ENCODE measurements around the gene TAAR6. TPM values are rescaled to one million over a fixed set of nuclear protein-coding genes. Genes with fewer than 3 reads are reported as not detected.
"Not testable (repeated sequence)": the region's sequence is repeated elsewhere in the genome, so short reads cannot be mapped to it uniquely, and the experiment has no call there.

Gene TAAR6
- total and polyA plus RNA-seq, 2 of the 4 experiments (the other 2 are of a cell fraction) = not detected

- H4K5ac ChIP-seq (ENCODE audit: low read depth, low read length); H3K79me1 ChIP-seq (ENCODE audit: low read depth in 1 of 2, low read length in 2 of 2); H3K23ac ChIP-seq (ENCODE audit: low read depth, low read length); H3K4ac ChIP-seq (ENCODE audit: low read depth, low read length); H3K4me2 ChIP-seq (ENCODE audit: low read depth, low read length); intact Hi-C loops (cut with micrococcal nuclease); H3K14ac ChIP-seq (replicated peaks; ENCODE audit: low read depth, low read length); H2AK9ac ChIP-seq (replicated peaks; ENCODE audit: low read depth, low read length, poor library complexity); in situ Hi-C loops (cut with MboI; ENCODE audit: low sequenced_read_pairs); H3K56ac ChIP-seq (ENCODE audit: extremely low read depth, insufficient read depth, low read length); H4K20me1 ChIP-seq (ENCODE audit: insufficient read depth, low read length); H3K9me1 ChIP-seq (ENCODE audit: insufficient read depth, low read length); H3K27ac ChIP-seq (ENCODE audit: insufficient read depth, low read length); H3K9ac ChIP-seq (ENCODE audit: low read depth, low read length); H2BK15ac ChIP-seq (ENCODE audit: low read depth, low read length); BruUV-seq (replicated peaks); dilution Hi-C loops (cut with HindIII; ENCODE audit: low sequenced_read_pairs, unreplicated experiment); ATAC-seq (ENCODE audit: low read depth); H2AFZ ChIP-seq (replicated peaks; ENCODE audit: low read length, poor library complexity); DNase-seq; H3K9me3 ChIP-seq (ENCODE audit: control insufficient read depth, insufficient read depth, low read length); H2BK120ac ChIP-seq (ENCODE audit: low read depth, low read length); H2BK20ac ChIP-seq (ENCODE audit: low read depth, low read length); H3K4me3 ChIP-seq (ENCODE audit: insufficient read depth, low read depth, low read length); H2BK5ac ChIP-seq (ENCODE audit: low read depth, low read length, poor library complexity, severe bottlenecking); CTCF ChIA-PET; H3K4me1 ChIP-seq (ENCODE audit: control insufficient read depth, insufficient read depth, low read length); H3K36me3 ChIP-seq (ENCODE audit: control insufficient read depth, insufficient read depth, low read length); H2AK5ac ChIP-seq (ENCODE audit: low read depth, low read length); H4K91ac ChIP-seq (ENCODE audit: insufficient read depth, low read depth, low read length); H4K8ac ChIP-seq (ENCODE audit: low read depth in 2 of 2, low read length in 2 of 2); H3K18ac ChIP-seq (ENCODE audit: low read depth, low read length); POLR2A ChIA-PET (ENCODE audit: unreplicated experiment): not testable (repeated sequence)
- H3K27me3 ChIP-seq (ENCODE audit: control insufficient read depth, insufficient read depth, low read length) = peaks cover 22% of the 10 kb centered on the region
Observed at GRCh38 chr6:132600900-132601299, 30.8 kb downstream of the TAAR6 start.
